GM12892 (cell line): ENCODE results near the gene NPAS3.

Experiments used
- POLR2A ChIP-seq: IDR thresholded peaks from 2 replicates; pipeline ENCODE4 v1.6.1; 2011; ENCODE audit warnings: low read depth, low read length, control low read depth
- POLR2AphosphoS5 ChIP-seq: IDR thresholded peaks from 2 replicates; pipeline ENCODE4 v1.6.1; 2011; ENCODE audit warnings: low read depth, low read length, control low read depth
- TAF1 ChIP-seq: IDR thresholded peaks from 2 replicates; pipeline ENCODE4 v1.6.1; 2011; ENCODE audit warnings: low read depth, mild to moderate bottlenecking, control low read depth, low read length, borderline replicate concordance

- TF ChIP-seq POLR2A, result no peak
- no peak for TF ChIP-seq POLR2AphosphoS5
- no peak for TF ChIP-seq TAF1
Observed at GRCh38 chr14:33454707-33455106, 516.0 kb downstream of the NPAS3 start.
